Esophagus (tissue), 2 donors: Measurements from ENCODE around the gene XXYLT1. TPM values are rescaled to one million over a fixed set of nuclear protein-coding genes. Genes with fewer than 3 reads are reported as not detected.

ENCODE experiments used
- H3K27ac ChIP-seq, 2 donors: one replicate each; pipeline ENCODE4 v1.5.1; 2013; ENCODE audit warnings: low read depth in 2 of 2, mild to moderate bottlenecking in 2 of 2, inconsistent platforms in 1 of 2, low read length in 1 of 2, moderate library complexity in 1 of 2
- H3K27me3 ChIP-seq, 2 donors: one replicate each; pipeline ENCODE4 v1.6.1; 2013; ENCODE audit warnings: low read length in 2 of 2, control low read depth in 1 of 2, mild to moderate bottlenecking in 1 of 2; ENCODE audit not compliant: insufficient read depth in 2 of 2, control insufficient read depth in 1 of 2
- H3K36me3 ChIP-seq, 2 donors: one replicate each; pipeline ENCODE4 v1.6.1; 2013; ENCODE audit warnings: low read length in 1 of 2; ENCODE audit not compliant: control insufficient read depth in 2 of 2, insufficient read depth in 2 of 2
- H3K4me1 ChIP-seq, 2 donors: one replicate each; pipeline ENCODE4 v1.6.1; 2013; ENCODE audit warnings: low read length in 1 of 2; ENCODE audit not compliant: control insufficient read depth in 2 of 2, insufficient read depth in 2 of 2
- H3K4me3 ChIP-seq, 2 donors: one replicate each; pipeline ENCODE4 v1.5.1; 2013; ENCODE audit warnings: low read length in 2 of 2, mild to moderate bottlenecking in 2 of 2, low read depth in 1 of 2, moderate library complexity in 1 of 2
- H3K9me3 ChIP-seq, 2 donors: one replicate each; pipeline ENCODE4 v1.6.1; 2013; ENCODE audit warnings: mild to moderate bottlenecking in 2 of 2, low read depth in 1 of 2, low read length in 1 of 2, moderate library complexity in 1 of 2; ENCODE audit not compliant: control insufficient read depth in 2 of 2, insufficient read depth in 1 of 2
- WGBS, 2 donors: extraction: QIAGEN DNeasy Blood & Tissue Kit; methylation state at CpG; one replicate each; pipeline ENCODE4 v1.1.7; 2013; 5-methylcytosine and 5-hydroxymethylcytosine counted together
- polyA plus RNA-seq, 2 donors: library from polyadenylated mRNA; stranded (reverse); fragments of 200-250 nt; gene quantifications; one replicate each; pipeline ENCODE4 v1.2.3, GENCODE V29; 2013
- donor health status: healthy with polysubstance abuse.
- donor health status: Bipolar disorder and iron deficiency.

The XXYLT1 gene
- polyA plus RNA-seq, 2 donors: 10.2 to 10.4 TPM

- WGBS, 2 donors: 79 to 80% methylated on average over 13 of the region's 13 CpGs
- H3K9me3 ChIP-seq: no peaks in the 10 kb centered on the region
- no peaks in the 10 kb centered on the region for H3K36me3 ChIP-seq
- H3K4me1 ChIP-seq: peaks cover 0 to 8% of the 10 kb centered on the region in 2 donors
- no peak overlapping the region for H3K4me3 ChIP-seq
- no peak overlapping the region for H3K27ac ChIP-seq
- H3K27me3 ChIP-seq: no peaks in the 10 kb centered on the region
Measured at GRCh38 chr3:195105389-195105788, 165.6 kb downstream of the XXYLT1 start.

DNA sequence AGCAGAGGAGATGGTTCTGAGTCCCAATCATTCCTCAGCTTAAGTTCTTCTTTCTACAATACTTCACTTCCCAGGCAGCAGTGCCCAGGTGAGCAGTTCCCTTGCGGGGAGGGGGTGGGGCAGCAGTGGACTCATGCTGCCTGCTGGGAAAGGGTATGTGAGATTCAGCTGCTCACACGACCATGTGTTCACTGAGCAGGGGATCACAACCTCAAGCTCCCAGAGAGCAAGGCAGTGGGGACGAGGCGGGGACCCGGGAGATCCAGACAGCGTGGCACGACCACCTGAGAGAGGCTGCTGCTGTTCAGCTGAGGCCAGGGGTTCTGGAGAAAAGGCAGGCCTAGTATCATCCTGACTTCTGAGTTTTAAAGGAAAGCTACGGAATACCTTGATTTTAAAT lies 166.6 kb downstream of the XXYLT1 start:
- 91 to 94% methylated on average over 8 of the region's 8 CpGs for WGBS, 2 donors
- no peak overlapping the region for H3K27ac ChIP-seq
- peaks cover 0 to 11% of the 10 kb centered on the region in 2 donors for H3K4me1 ChIP-seq
- no peaks in the 10 kb centered on the region for H3K27me3 ChIP-seq
- no peaks in the 10 kb centered on the region for H3K9me3 ChIP-seq
- peaks cover 0 to 3% of the 10 kb centered on the region in 2 donors for H3K36me3 ChIP-seq
- no peak overlapping the region for H3K4me3 ChIP-seq

- H3K4me3 ChIP-seq: no peak overlapping the region
- H3K4me1 ChIP-seq: peaks cover 0 to 11% of the 10 kb centered on the region in 2 donors
- peaks cover 0 to 3% of the 10 kb centered on the region in 2 donors for H3K36me3 ChIP-seq
- H3K27ac ChIP-seq: no peak overlapping the region
- WGBS, 2 donors: 88 to 96% methylated on average over 2 of the region's 2 CpGs
- H3K9me3 ChIP-seq: no peaks in the 10 kb centered on the region
- no peaks in the 10 kb centered on the region for H3K27me3 ChIP-seq
Measured at GRCh38 chr3:195103623-195104022, 167.3 kb downstream of the XXYLT1 start.

DNA sequence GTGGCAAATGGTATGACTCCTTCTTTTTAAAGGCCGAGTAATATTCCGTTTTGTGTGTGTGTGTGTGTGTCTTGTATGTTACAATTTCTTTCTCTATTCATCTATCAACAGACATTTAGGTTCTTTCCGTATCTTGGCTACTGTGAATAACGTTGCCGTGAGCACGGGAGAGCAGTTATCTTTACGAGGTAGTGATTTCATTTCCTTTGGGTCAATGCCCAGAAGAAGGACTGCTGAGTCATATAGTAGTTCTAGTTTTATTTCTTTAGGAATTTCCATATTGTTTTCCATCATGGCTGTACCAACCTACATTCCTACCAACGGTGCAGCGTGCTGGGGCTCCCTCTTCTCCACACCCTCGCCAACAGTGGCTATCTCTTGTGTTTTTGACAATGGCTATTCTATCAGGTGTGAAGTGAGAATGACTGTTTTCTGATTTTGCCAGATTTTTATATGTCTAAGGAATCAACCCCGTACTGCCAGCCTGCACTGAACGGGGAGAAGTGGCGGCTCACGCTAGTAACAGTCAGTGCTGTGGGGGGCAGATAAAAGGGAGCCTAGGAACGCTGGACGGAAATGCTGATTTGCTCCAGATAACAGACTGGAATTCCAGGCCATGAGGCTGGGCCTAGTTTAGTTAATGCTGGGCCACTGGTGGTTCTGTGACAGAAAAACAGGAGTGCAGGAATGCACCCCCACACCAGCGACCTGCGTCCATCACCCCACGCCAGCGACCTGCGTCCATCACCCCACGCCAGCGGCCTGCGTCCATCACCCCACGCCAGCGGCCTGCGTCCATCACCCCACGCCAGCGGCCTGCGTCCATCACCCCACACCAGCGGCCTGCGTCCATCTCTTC lies 168.1 kb downstream of the XXYLT1 start:
- H3K27ac ChIP-seq: no peak overlapping the region
- peaks cover 0 to 3% of the 10 kb centered on the region in 2 donors for H3K36me3 ChIP-seq
- H3K9me3 ChIP-seq: no peaks in the 10 kb centered on the region
- H3K4me3 ChIP-seq: no peak overlapping the region
- 76 to 77% methylated on average over 32 of the region's 32 CpGs for WGBS, 2 donors
- H3K27me3 ChIP-seq: no peaks in the 10 kb centered on the region
- H3K4me1 ChIP-seq: peaks cover 0 to 11% of the 10 kb centered on the region in 2 donors

DNA sequence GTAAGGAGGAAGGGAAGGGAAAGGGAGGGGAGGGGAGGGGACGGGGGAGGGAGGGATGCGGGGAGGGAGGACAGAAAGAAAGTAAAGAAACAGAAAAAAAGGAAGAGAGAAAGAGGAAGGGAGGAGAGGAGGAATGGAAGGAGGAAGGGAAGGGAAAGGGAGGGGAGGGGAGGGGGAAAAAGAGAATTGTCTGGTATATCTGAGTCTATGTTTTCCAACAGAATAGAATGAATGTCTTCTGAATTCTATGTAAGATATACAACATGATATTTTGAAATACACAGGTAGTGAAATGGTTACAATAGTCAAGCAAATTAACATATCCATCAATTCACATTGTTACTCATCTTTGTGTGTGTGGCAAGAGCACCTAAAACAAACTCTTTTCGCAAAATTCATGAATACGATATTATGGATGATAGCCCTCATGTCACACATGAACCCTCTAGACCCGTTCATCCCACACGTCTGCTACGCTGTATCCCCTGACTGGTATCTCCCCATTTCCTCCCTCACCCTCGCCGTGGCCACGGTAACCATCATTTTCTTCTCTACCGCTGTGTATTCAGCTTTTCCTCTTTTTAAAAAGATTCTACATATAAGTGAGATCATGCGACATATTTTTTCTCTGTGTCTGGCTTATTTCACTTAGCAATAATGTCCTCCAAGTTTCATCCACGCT lies 168.9 kb downstream of the XXYLT1 start:
- Histone ChIP-seq H3K27ac (no peak overlapping the region), H3K4me1 (peaks cover 0 to 11% of the 10 kb centered on the region in 2 donors), H3K27me3 (no peaks in the 10 kb centered on the region), H3K9me3 (no peaks in the 10 kb centered on the region), H3K36me3 (peaks cover 0 to 3% of the 10 kb centered on the region in 2 donors), H3K4me3 (no peak overlapping the region)
- 89 to 91% methylated on average over 13 of the region's 13 CpGs for WGBS, 2 donors

DNA sequence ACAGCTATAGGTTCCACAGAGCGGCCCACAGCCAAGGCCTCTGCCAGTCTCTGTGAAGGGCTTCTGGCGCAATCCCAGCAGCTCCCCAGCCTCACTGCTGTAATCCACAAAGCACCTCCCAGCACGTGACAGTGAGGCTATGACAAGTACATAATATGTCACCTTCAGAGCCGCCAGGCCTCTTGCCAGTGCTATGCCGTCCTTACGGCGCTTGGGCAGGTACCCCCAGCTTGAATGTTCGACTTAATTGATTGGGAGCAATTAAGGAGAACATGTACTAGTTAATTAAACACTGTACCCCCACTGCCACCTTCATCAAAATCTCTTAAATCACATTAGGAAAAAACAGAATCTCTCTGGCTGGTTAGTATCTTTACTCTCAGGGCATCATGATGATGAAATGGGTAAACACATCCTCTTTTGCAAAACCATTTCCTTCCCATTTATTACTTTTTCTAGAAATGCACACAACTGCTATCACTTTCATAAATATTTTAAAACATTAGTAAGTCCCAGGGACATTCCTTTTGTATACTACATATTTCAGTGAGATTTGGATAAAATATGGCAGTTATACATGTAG lies 169.9 kb downstream of the XXYLT1 start:
- Histone ChIP-seq H3K9me3 (no peaks in the 10 kb centered on the region), H3K27ac (no peak overlapping the region), H3K27me3 (no peaks in the 10 kb centered on the region), H3K4me3 (no peak overlapping the region), H3K4me1 (peaks cover 0 to 11% of the 10 kb centered on the region in 2 donors), H3K36me3 (peaks cover 0 to 3% of the 10 kb centered on the region in 2 donors)
- 55 to 60% methylated on average over 8 of the region's 8 CpGs for WGBS, 2 donors

DNA sequence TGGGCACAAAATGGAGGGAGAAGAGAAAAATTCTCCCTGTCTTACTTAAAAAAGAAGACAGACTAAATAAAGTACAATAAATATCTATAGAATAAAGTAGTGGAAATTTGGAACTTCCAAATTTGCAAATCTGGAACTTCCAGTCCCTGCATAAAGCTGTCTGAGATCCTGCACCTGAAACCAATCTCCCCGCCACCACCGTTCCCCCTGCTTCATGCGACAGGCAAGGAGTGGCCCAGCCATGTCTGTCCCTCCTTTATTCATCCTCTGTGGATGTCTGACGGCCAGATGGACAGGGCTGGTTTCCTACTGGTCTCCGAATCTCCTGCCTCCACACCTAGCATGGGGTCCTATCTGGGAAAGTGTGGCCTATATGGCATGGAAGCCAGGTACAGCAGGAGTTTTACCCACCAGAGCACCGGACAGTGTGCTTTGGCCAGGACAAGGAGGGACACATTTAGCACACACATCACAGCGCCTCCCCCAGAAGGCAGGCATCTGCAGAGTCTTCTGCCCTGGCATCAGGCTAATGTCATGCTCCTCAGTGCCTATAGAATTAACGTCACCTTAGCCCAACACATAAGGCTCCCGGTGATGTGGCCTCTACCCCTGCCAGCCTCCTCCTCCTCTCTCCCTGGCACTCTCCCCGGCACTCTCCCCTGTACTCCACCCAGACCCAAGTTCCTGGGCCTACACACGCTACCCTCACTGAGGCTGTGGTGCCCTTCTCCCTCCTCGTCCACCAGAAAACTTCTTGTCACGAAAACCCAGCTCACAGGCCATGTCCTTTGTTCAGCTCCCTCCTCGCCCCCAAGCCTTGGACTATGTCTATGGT lies 170.8 kb downstream of the XXYLT1 start:
- 92 to 94% methylated on average over 14 of the region's 14 CpGs for WGBS, 2 donors

DNA sequence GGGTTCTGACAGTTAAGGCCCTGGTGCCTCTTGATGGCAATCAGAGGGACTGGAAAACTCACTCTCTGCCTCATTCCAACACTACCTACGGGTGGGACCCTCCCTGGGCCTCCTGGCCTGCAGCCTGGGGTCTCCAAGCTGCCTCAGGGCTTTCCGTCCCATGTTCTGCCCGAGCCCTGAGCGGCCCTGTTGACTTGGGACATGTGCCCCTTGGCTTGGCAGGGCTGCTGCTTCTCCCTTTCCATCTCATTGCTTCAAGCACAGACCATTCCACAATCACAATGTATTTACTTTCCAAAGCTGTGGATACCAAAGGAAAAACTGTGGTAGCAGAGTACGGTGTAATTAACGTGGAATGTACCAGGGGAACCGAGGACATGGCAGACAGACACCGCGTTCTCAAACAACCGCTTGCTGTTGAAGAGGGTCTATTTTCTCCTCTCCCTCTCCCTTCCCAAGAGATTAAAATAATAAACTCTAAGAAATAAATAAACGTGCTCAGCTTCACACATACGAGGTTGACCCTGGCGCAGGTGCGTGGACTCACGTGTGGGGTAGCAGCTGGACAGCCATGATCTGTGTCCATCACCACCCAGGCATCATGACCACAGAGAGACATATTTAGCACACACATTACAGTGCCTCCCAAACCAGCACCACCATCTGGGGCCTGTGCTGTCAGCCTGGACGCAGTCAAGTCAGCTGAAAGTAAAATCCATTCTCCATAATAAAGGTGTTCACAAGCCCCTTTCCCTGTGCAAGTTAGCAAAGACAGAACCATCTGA lies 172.0 kb downstream of the XXYLT1 start:
- Histone ChIP-seq H3K36me3 (peaks cover 0 to 3% of the 10 kb centered on the region in 2 donors), H3K27me3 (no peaks in the 10 kb centered on the region), H3K4me1 (peaks cover 0 to 11% of the 10 kb centered on the region in 2 donors), H3K4me3 (no peak overlapping the region), H3K9me3 (peaks cover 0 to 4% of the 10 kb centered on the region in 2 donors), H3K27ac (no peak overlapping the region)
- WGBS, 2 donors: 87 to 88% methylated on average over 16 of the region's 16 CpGs

More for the DNA sequence above, 170.8 kb downstream of the XXYLT1 start:
- peaks cover 0 to 3% of the 10 kb centered on the region in 2 donors for H3K36me3 ChIP-seq
- H3K4me1 ChIP-seq: peaks cover 0 to 11% of the 10 kb centered on the region in 2 donors
- H3K4me3 ChIP-seq: no peak overlapping the region
- H3K9me3 ChIP-seq: no peaks in the 10 kb centered on the region
- no peaks in the 10 kb centered on the region for H3K27me3 ChIP-seq
- H3K27ac ChIP-seq: no peak overlapping the region
